NCI-H2171 treated with DMSO at 0.1 percent for 48 hours (cell line): ENCODE results near the gene NTHL1.

Source experiments
- DNase-seq: peaks from one replicate; lab custom pipeline; 2025; lab: John Stamatoyannopoulos, UW

NTHL1 gene

DNA sequence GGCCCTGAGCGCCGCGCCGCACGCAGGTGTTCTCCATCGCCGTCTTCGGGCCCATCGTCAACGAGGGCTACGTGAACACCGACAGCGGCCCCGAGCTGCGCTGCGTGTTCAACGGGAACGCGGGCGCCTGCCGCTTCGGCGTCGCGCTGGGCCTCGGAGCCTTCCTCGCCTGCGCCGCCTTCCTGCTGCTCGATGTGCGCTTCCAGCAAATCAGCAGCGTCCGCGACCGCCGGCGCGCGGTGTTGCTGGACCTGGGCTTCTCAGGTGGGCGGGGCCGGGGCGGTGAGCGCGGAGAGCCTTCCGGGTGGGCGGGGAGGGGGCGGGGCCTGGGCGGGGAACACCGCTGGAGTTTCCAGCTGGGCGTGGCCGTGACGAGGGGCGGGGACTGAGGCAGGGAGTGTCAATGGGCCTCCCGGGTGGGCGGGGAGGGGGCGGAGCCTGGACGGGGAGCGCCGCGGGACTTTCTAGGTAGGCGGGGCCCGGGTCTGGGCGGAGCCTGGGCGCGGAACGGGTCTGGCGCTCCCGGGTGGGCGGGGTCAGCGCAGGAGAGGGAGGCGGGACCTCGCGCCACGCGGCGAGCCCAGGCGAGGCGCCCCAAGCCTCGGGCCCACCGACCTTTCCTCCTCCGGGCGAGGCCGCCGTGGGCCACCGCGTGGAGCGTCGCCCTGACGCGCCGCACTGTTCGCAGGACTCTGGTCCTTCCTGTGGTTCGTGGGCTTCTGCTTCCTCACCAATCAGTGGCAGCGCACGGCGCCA, 55.5 kb downstream of the NTHL1 start:
- DNase-seq: no peak

- no peak for DNase-seq
Measured at GRCh38 chr16:1991588-1991947, 56.1 kb downstream of the NTHL1 start.

GRCh38 chr16:1991135-1991551, 56.5 kb downstream of the NTHL1 start:
- no peak for DNase-seq

DNA sequence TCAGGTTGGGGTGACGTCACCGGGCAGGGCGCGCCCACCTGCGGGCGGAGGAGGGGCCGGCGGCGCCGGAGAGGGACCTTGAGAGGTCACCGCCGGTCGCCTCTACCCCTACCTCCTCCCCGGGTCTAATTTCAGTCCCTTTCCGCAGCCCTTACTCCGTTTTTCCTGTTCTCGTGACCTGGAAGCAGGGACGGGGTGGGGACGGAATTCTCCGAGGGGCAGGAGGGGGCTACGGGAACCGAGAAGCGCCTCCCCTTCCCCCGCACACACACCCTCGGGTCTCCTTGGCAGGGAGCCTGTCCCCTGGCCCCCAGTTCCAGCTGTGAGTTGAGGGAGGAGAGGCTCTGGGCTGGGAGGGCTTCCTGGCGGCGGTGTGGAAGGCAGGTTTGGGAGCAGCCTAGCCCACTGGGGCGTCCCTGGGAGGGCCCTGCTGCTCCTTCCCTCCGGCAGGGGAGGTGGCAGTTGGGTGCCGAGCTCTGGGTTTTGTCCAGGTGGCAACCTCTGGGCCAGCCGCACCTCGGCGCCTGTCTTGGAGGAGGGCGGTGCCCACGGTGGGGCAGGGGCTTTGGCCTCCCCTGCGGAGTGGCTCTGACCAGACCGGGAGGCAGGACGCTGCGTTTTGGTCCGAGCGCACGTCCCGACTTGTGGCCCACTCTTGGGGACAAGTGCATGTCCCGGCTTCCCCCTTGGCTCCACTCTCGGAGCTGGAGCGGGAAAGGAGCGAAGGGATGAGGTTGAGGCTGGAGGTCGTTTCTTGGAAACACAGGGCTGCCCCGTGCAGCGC, 57.1 kb downstream of the NTHL1 start:
- peak; percentile 22 for DNase-seq

GRCh38 chr16:1990101-1990350, 57.6 kb downstream of the NTHL1 start:
- DNase-seq: no peak
